WI38 (cell line): ENCODE results near the gene N4BP2L1.

Experiments
- H3K4me3 ChIP-seq: 2 replicates; pipeline ENCODE4 v1.5.1; 2011; ENCODE audit warnings: low read depth, mild to moderate bottlenecking, control low read depth, low read length
- TF ChIP-seq, protein P1 (sequence below): IDR thresholded peaks from 2 replicates; pipeline ENCODE4 v1.5.1; 2012; ENCODE audit warnings: low read depth, mild to moderate bottlenecking, control low read depth, low read length

The N4BP2L1 gene

DNA sequence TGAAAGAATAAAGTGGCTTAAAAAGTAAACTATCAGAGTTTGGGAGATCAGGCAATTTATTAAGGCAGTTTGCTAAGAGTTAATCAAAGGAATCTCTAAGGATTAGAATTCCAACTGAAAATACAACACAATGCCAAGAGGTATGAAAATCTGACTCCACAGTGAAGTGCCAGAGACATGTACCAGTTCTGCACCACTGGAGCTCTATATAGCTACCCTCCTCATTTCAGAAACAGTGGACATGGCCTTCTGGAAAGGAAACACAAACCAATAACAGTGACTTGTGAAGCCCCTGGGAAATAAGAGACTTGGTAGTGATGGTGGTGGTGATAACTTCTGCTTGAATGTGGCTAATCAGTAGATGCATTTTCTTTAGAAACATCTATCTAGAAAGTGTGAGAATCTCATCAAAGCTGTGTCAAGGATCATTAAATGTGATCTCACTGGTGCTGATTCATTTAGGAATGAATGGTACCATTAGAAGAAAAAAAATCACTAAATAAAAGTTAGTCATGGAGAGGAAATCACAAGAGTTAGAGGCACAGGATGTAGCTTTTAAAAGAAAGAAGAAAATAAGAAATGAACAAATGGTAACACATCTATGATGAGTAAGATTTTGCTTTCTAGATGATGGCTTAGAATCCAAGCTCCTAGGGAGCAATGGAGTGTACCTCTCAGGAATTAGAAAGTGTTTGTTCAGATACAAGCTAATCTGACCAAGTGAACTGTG is 20.1 kb upstream of the N4BP2L1 start:
- no peak overlapping the region for H3K4me3 ChIP-seq
- TF ChIP-seq, protein P1, sequence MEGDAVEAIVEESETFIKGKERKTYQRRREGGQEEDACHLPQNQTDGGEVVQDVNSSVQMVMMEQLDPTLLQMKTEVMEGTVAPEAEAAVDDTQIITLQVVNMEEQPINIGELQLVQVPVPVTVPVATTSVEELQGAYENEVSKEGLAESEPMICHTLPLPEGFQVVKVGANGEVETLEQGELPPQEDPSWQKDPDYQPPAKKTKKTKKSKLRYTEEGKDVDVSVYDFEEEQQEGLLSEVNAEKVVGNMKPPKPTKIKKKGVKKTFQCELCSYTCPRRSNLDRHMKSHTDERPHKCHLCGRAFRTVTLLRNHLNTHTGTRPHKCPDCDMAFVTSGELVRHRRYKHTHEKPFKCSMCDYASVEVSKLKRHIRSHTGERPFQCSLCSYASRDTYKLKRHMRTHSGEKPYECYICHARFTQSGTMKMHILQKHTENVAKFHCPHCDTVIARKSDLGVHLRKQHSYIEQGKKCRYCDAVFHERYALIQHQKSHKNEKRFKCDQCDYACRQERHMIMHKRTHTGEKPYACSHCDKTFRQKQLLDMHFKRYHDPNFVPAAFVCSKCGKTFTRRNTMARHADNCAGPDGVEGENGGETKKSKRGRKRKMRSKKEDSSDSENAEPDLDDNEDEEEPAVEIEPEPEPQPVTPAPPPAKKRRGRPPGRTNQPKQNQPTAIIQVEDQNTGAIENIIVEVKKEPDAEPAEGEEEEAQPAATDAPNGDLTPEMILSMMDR: no peak

DNA sequence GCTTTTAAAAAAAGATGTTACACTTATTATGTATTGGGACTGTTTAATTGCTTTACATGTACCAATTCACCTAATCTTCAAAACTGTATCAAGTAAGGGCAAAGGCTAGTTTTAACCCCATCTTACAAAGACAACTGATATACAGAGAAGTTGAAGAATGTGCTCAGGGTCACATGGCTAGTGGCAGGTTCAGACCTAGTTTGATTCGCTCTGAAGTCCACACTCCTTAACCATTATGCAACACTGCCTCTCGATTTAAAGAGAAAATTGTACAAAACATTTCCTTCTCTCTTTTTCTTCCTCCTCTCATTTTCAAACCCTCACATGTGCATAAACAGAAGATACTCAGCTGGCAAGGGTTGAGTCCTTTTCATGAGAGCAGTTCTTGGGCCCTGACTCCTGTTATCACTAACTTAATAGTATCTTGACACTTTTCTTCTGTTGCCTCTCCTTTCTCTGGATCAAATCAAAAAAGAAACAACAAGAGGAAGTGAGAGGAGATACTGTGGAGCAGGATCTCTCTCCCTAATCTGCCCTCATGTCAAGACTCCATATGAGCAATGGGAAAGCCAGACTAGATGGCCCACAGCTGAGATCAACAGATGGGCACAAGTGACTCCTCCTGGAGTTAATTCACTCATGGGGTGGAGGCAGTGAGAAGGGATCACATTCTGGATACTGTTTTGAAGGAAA is 19.0 kb upstream of the N4BP2L1 start:
- TF ChIP-seq, protein P1: no peak
- no peak overlapping the region for H3K4me3 ChIP-seq

DNA sequence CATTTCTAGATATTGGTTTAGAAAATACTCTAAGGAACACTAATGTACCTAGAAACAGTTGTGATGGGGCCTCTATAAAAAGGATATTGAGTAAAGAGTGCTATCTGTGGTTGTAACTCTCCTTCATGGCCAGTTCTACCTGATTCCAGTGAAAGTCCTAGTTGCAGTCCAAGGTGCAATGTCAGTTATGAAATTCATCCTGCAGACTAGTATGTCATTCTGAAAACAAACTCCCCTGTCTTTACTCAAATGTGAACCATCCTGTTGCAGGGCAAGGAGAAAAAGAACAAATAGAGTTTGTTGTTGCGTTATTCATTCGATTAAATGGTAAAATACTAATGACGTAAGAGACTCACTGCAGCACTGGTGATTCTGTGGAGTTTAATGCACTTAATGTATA is 18.3 kb upstream of the N4BP2L1 start:
- no peak overlapping the region for H3K4me3 ChIP-seq
- TF ChIP-seq, protein P1: no peak

DNA sequence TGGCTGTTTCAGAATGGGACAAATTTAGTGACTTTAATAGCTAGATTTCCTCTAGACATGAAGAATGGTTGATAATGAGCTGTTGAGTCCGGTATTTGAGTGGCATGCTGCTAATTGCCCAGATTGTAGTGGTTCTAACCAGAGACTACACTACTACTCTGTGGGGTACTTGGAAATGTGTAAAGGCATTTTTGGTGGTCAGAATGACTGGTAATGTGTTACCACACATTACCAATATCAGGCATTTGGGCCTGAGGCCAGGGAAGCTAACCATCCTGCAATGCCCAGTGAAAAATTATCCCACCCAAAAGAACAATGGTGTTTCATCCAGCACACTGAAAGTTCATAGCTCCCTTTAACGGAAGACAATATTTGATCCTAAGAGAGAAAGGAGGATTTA is 17.5 kb upstream of the N4BP2L1 start:
- H3K4me3 ChIP-seq: no peak overlapping the region
- TF ChIP-seq, protein P1: no peak

DNA sequence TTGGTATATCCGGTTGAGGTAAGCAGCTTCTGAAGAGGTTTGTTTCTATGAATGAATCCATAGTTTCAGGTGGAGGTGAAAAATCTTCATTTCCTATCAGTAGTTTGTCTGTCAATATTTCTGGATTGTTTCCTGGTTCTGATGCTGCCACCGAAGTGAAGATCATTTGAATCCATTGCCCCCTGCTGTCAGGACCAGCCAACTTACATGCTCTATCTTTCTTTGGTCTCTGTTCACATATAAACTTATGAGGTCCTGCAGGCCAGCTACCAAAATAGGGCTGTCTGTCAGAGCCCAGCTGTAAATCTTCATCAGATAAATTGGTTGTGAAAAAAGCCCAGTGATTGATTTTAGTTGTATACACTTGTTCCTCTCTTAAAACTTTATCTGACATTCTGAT is 15.2 kb upstream of the N4BP2L1 start:
- no peak overlapping the region for H3K4me3 ChIP-seq
- TF ChIP-seq, protein P1: no peak

DNA sequence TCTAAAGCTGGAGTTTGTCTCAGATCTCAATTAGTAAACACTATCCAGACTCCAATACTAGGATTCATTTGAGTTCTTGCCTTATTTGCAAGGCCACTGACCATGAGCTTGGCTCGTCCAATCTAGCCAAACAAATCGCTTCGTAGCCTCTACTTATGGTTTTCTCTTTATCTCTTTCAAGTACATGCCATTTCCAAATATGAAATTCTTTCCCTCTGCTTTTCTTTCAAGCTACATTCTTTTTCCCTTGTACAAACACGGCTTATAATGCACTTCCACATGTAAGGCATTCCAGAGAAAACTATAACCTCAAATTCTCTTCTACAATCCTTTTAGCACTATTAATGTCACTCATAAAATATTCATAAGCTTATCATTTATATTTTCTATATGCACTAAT is 10.9 kb upstream of the N4BP2L1 start:
- TF ChIP-seq, protein P1: no peak
- no peak overlapping the region for H3K4me3 ChIP-seq

DNA sequence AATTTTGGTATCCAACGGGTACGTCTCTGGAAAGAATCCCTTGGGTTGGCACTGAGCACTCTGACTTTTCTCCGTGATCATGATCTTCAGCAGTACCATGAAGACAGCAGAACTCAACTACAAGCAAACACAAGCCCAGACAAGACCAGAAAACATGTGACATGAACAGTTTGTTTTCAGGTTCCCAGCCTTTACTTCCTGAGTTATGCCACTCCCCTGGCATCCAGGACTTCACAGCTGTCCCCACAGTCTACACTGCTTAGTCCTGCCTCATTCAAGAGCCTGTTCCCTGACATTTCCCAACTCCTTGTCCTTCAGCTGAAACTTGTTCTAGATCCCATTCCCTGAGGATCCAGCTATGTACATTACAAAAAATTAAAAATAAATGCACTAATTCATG is 4.9 kb upstream of the N4BP2L1 start:
- TF ChIP-seq, protein P1: no peak
- H3K4me3 ChIP-seq: no peak overlapping the region
